ENCODE data around the gene SLC27A5.

DNA sequence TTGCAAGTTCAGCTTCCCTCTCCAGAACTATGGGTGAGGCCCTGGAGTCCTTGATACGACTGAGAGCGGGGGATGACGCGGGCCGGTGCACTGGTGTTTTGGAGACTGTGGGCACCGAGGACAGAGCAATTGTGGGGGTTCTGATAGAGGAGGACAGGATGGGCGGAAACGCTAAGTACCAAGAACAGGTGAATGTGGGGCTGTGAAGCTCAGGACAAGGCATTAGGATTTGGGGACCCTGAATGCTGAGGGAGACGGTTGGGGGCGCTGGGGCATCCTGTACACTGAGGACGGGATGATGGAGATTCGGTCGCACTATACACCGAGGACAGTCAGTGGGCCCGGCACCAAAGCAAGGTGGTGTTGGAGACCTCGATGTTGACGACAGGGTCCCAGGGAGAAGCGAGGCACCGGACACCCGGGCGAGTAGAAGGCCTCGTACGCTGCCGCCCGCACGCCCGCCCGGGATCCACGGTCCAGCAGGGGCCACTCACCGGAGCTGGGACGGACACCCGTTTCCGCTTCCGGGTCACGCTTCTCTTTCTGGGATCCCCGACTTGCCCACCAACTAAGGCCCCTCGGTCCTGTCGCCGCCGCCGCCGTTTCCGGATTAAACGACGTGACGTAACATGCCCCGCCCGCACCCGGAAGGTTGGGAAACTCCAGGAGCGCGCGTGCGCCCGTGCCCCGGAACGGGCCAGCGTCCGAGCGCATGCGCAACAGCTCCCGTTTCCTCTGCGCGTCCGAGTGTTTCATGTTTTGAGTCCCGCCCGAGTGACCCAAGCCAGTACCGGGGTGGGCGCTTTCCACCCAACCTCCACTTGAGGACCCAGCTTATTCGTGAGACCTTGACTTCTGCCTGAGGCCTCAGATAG is 42.9 kb upstream of the SLC27A5 start, which contains the start of gene CHMP2A:
- TF ChIP-seq, protein P1, sequence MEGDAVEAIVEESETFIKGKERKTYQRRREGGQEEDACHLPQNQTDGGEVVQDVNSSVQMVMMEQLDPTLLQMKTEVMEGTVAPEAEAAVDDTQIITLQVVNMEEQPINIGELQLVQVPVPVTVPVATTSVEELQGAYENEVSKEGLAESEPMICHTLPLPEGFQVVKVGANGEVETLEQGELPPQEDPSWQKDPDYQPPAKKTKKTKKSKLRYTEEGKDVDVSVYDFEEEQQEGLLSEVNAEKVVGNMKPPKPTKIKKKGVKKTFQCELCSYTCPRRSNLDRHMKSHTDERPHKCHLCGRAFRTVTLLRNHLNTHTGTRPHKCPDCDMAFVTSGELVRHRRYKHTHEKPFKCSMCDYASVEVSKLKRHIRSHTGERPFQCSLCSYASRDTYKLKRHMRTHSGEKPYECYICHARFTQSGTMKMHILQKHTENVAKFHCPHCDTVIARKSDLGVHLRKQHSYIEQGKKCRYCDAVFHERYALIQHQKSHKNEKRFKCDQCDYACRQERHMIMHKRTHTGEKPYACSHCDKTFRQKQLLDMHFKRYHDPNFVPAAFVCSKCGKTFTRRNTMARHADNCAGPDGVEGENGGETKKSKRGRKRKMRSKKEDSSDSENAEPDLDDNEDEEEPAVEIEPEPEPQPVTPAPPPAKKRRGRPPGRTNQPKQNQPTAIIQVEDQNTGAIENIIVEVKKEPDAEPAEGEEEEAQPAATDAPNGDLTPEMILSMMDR (conservative IDR thresholded peaks at IDR 0.05 in 1 of 2, IDR thresholded peaks at IDR 0.05 in 1 of 2; ENCODE audit: extremely low read depth in 1 of 2, insufficient read depth in 1 of 2, low read depth in 1 of 2, low read length in 2 of 2) = no peak
- no peak for TF ChIP-seq EZH2 (IDR thresholded peaks at IDR 0.05; ENCODE audit: borderline replicate concordance, low read length)

Data from mammary epithelial cell (primary cell).